Astrocyte of the spinal cord (primary cell): ENCODE results near the gene DAPK2.

Source experiments
- DNase-seq: peaks from one replicate; pipeline ENCODE4 v3.0.0; 2011; ENCODE audit warnings: low read depth, low spot score
- H3K4me3 ChIP-seq: 2 replicates; pipeline ENCODE4 v1.5.1; 2011; ENCODE audit warnings: low read depth, mild to moderate bottlenecking, low read length, moderate library complexity
- in situ Hi-C: cut with HindIII; loops from 2 replicates; pipeline ENCODE4 v1.10.0; 2017; ENCODE audit warnings: low sequenced_read_pairs
- TF ChIP-seq, protein P1 (sequence below): IDR thresholded peaks from 2 replicates; pipeline ENCODE4 v1.5.1; 2012; ENCODE audit warnings: low read depth, mild to moderate bottlenecking, low read length, inconsistent platforms

DAPK2 gene

DNA sequence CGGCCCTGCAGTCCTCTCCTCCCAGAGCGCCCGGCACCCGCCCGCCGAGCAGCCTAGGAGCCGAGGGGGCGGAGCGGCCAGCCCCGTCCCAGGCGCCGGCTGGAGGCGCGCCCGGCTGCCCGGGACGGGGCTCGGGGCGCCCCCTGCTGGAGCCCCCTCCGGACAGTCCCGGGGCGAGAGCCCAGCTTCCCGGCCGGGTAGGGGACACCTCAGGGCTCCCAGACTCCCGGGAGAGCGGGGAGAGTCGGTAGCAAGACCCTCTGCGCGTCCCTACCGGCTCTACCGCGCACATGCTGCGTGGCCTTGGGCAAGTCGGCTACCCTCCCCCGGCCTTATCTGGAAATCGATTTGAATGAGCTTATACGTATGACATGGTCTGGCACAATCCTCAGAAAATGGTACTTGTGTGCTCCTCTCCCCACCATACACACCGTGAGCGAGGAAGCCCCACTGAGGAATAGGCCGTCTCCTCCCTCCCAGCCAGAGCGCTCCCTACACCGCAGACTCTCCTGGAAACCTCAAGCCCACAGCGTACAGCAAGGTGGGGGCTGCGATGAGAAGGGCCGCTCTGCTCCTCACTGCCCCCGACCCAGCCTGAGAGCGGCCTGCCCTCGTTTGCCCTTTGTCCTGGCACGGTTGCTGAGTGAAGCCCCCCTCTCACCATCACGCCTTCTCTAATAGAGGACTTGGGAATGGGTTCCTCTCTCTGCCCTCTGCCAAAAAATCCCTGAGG is at the start of gene DAPK2:
TSS of gene DAPK2 (minus strand) at position 65 of the 733 bp plus-strand sequence. CDS start 6,224 bp downstream, outside the sequence.
- TF ChIP-seq, protein P1, sequence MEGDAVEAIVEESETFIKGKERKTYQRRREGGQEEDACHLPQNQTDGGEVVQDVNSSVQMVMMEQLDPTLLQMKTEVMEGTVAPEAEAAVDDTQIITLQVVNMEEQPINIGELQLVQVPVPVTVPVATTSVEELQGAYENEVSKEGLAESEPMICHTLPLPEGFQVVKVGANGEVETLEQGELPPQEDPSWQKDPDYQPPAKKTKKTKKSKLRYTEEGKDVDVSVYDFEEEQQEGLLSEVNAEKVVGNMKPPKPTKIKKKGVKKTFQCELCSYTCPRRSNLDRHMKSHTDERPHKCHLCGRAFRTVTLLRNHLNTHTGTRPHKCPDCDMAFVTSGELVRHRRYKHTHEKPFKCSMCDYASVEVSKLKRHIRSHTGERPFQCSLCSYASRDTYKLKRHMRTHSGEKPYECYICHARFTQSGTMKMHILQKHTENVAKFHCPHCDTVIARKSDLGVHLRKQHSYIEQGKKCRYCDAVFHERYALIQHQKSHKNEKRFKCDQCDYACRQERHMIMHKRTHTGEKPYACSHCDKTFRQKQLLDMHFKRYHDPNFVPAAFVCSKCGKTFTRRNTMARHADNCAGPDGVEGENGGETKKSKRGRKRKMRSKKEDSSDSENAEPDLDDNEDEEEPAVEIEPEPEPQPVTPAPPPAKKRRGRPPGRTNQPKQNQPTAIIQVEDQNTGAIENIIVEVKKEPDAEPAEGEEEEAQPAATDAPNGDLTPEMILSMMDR, result peak; percentile 67
- peak within 1 kb of the TSS; percentile 38 for H3K4me3 ChIP-seq
- peak; percentile 37 for DNase-seq
- in situ Hi-C loops, result no loop called here

DNA sequence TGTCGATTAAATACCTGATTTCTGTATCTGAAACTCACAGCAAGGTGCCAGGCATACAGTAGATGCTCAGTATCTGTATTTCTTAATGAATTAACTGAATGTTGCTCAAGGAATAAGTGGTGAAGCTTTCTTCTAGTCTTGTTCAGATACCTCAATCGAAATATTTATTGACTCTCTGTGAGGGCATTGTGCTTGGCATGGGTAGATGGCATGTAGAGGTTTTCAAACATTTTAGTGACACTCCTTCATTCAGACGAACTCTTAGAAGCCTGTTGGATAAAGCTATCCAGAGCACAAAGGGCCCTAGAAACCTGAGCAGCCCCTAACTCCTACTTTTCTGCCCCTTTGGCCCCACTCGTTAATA is 49.1 kb upstream of the DAPK2 start:
- in situ Hi-C loops, result no loop called here
- TF ChIP-seq, protein P1, result no peak
- DNase-seq, result no peak

DNA sequence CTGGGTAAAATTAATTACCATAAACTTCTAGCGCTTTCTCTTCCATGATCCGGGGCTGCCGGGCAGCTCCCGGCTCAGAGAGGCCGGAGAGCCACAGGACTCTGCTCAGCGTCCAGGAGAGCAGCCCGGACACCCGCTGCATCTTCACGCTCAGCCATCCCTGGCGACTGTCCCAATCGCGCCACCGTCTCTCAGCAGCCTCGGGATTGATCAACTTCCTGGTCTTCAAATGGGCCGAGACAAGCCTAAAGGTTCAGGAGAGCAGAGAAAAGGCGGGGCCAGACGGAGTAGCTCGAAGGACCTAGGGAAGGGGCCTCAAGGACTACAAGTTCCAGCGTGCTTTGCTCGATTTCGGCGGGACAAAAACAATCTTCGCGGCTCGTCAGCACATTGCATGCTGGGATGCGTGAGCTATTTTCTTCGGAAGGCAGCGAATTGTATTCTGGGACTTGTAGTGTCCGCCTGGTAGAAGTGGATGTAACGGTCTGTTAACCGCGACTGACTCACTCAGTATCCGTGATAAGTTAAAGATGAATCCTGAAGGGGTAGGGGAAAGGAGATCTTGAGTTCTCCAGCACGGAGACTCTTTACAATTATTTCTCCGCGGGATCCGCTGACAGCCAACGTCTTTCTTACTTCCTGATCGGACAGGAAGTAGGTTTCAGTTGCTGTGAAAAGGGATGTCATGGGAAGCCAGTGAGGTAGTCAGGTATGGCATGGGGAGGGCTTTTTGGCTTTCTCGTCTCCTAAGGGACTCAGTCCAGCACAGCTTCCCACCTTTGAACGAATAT is 47.5 kb upstream of the DAPK2 start, which contains the start of gene CIAO2A:
TSS of gene CIAO2A (minus strand) at position 212 of the 791 bp plus-strand sequence. CDS start at position 142, 70 bp downstream.
- H3K4me3 ChIP-seq, result peak within 1 kb of the TSS; percentile 69
- in situ Hi-C loops, result no loop called here
- TF ChIP-seq, protein P1, result no peak
- DNase-seq, result peak; percentile 99

More for the DNA sequence above, 49.1 kb upstream of the DAPK2 start:
- H3K4me3 ChIP-seq, result peak overlapping the region; percentile 97

DNA sequence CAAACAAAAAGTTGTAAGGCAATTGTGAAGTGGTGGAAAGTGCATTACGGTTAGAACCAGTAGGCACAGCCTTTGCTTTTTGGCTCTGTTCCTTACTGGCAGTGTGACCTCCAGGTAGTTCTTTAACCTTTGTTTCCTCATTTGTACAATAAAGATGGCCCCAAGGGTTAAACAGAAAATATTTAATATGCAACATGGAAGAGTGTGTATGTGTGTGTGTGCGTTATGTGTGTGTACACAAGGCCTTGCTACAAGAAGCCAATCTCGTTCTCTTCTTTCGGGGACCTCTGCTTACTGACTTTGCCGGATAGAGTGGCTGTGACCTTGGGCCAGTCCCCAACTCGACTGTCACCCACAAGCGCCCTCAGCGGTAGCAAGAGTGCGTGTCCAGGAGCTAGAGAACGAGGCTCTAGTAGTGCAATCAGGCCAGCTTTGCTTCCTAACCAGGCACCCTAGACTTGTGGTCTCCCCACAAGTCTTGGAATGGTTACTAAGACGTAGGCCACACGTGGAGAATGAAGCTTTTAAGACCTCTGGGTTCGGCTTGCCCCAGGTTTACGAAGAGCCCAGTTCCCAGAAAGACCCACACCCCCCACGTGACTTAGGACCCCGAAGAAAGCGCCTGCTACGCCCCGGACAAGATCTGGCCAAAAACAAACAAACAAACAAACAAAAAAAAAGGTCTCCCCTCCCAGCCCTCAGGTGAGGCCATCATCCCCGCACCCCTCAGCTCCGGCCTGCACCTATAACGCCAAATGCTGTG is 46.8 kb upstream of the DAPK2 start:
- H3K4me3 ChIP-seq, result peak overlapping the region; percentile 69
- TF ChIP-seq, protein P1, result peak; percentile 15
- in situ Hi-C loops, result no loop called here
- peak; percentile 77 for DNase-seq

DNA sequence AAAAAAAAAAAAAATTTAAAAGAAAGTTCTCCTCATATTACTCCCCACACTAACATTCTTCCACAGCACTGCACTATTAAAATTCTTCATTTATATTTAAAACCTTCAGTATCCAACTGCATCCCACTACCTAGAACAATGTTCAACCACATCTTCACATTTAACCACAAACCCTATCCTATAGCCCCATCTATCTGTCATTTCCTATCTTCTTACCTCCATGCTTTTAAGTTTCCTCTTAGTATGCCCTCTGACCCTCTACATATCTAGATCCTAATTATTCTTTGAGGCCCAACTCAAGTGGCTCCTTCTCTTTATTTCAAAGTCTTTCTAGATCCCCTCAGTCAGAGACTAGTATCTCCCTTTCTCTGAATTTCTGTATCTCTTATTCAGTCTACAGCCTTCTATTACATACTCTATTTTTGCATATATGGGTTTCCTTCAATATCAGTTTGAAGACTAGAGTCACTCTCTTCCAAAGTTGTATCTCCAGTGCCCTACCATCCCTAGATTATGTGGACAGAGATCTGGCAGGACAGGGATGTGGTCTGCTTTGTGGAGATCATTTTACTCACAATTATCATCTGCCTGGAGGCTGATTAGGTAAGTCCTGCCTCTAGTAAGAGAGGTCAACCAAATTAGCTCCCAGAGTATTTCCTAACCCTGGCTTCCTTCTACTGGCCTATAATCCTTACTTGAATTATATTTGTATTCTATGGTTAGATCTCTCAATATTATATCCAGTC is 46.0 kb upstream of the DAPK2 start:
- no peak for DNase-seq
- in situ Hi-C loops, result no loop called here

More for the DNA sequence above, 46.0 kb upstream of the DAPK2 start:
- TF ChIP-seq, protein P1, result no peak
- peak overlapping the region; percentile 69 for H3K4me3 ChIP-seq
